Hepatocyte (in vitro differentiated cells): ENCODE measurements around the gene USP12. TPM values are rescaled to one million over a fixed set of nuclear protein-coding genes. Genes with fewer than 3 reads are reported as not detected.

Experiments used
- DNase-seq: peaks from one replicate; pipeline ENCODE4 v3.0.0-alpha.2; 2016; ENCODE audit warnings: low spot score
- H2AFZ ChIP-seq: fragments of 200-600 bp; sonication (generic); 2 replicates; pipeline ENCODE4 v1.6.0; 2016; ENCODE audit warnings: antibody characterized with exemption, mild to moderate bottlenecking
- H3K27ac ChIP-seq: fragments of 200-600 bp; sonication (generic); 2 replicates; pipeline ENCODE4 v1.5.1; 2016; ENCODE audit warnings: mild to moderate bottlenecking
- H3K27me3 ChIP-seq: fragments of 200-600 bp; sonication (generic); 2 replicates; pipeline ENCODE4 v1.6.1; 2016
- H3K36me3 ChIP-seq: fragments of 200-600 bp; sonication (generic); replicated peaks from 2 replicates; pipeline ENCODE4 v1.5.1; 2016; ENCODE audit warnings: low read depth; ENCODE audit not compliant: insufficient read depth
- H3K4me1 ChIP-seq: fragments of 200-600 bp; sonication (generic); 2 replicates; pipeline ENCODE4 v1.5.1; 2016; ENCODE audit warnings: mild to moderate bottlenecking, moderate library complexity; ENCODE audit not compliant: insufficient read depth
- H3K4me2 ChIP-seq: fragments of 200-600 bp; sonication (generic); 2 replicates; pipeline ENCODE4 v1.6.0; 2016
- H3K4me3 ChIP-seq: fragments of 200-600 bp; sonication (generic); 2 replicates; pipeline ENCODE4 v1.5.1; 2016; ENCODE audit warnings: mild to moderate bottlenecking
- H3K79me2 ChIP-seq: fragments of 200-600 bp; sonication (generic); 2 replicates; pipeline ENCODE4 v1.6.0; 2017; ENCODE audit warnings: mild to moderate bottlenecking
- H3K9me2 ChIP-seq: fragments of 200-600 bp; sonication (generic); replicated peaks from 2 replicates; pipeline ENCODE4 v1.6.0; 2017; ENCODE audit warnings: mild to moderate bottlenecking; ENCODE audit not compliant: insufficient read depth
- H3K9me3 ChIP-seq: fragments of 200-600 bp; sonication (generic); 2 replicates; pipeline ENCODE4 v1.5.1; 2016; ENCODE audit warnings: low read depth, mild to moderate bottlenecking
- H4K20me1 ChIP-seq: fragments of 200-600 bp; sonication (generic); 2 replicates; pipeline ENCODE4 v1.6.0; 2016; ENCODE audit warnings: mild to moderate bottlenecking; ENCODE audit not compliant: insufficient read depth, poor library complexity, severe bottlenecking
- CTCF ChIP-seq: fragments of 200-600 bp; sonication (generic); IDR thresholded peaks from 2 replicates; pipeline ENCODE4 v1.5.1; 2016; ENCODE audit warnings: antibody characterized with exemption, mild to moderate bottlenecking; ENCODE audit not compliant: poor library complexity
- EZH2 ChIP-seq: fragments of 200-600 bp; sonication (generic); IDR thresholded peaks from 2 replicates; pipeline ENCODE4 v1.6.1; 2016; ENCODE audit warnings: antibody characterized with exemption, mild to moderate bottlenecking, borderline replicate concordance
- EZH2phosphoT487 ChIP-seq: fragments of 200-600 bp; sonication (generic); IDR thresholded peaks from one replicate; pipeline ENCODE4 v1.6.1; 2018; ENCODE audit warnings: antibody characterized with exemption, mild to moderate bottlenecking, low read depth, moderate library complexity; ENCODE audit not compliant: unreplicated experiment, severe bottlenecking
- WGBS: methylation state at CpG from one replicate; pipeline ENCODE4 v1.1.6; 2016; ENCODE audit warnings: low lambda C conversion rate; ENCODE audit errors: missing lambda C conversion rate; 5-methylcytosine and 5-hydroxymethylcytosine counted together
- polyA plus RNA-seq: library from polyadenylated mRNA; unstranded; fragments of >200 nt; fragmentation: Nextera tagmentation; extraction: Ambion mirVana; gene quantifications from 2 replicates; pipeline ENCODE4 v1.2.1, GENCODE V29; 2016
- total RNA-seq: library from RNA; depleted of rRNA; stranded (reverse); fragments of >200 nt; gene quantifications from 2 replicates; pipeline ENCODE4 v1.2.3, GENCODE V29; 2014

USP12 gene
- total and polyA plus RNA-seq, 2 experiments from 2014 or later: 17.5 to 26.4 TPM

GRCh38 chr13:27182844-27183497, 11.4 kb upstream of the USP12 start:
- no peak overlapping the region for H3K4me2 ChIP-seq
- no peaks in the 10 kb centered on the region for H4K20me1 ChIP-seq
- 55% methylated on average over 10 of the region's 10 CpGs for WGBS
- H3K27ac ChIP-seq: no peak overlapping the region
- no peaks in the 10 kb centered on the region for H3K79me2 ChIP-seq
- H3K9me2 ChIP-seq: no peaks in the 10 kb centered on the region
- H3K4me1 ChIP-seq: no peaks in the 10 kb centered on the region
- no peaks in the 10 kb centered on the region for H3K36me3 ChIP-seq
- no peaks in the 10 kb centered on the region for H3K27me3 ChIP-seq
- no peak overlapping the region for H3K4me3 ChIP-seq
- H3K9me3 ChIP-seq: no peaks in the 10 kb centered on the region
- DNase-seq: peak; percentile 52
- TF ChIP-seq EZH2: no peak
- no peak for TF ChIP-seq EZH2phosphoT487
- no peak for TF ChIP-seq CTCF
- H2AFZ ChIP-seq: no peak overlapping the region

GRCh38 chr13:27182054-27182453, 10.4 kb upstream of the USP12 start:
- DNase-seq: no peak
- Histone ChIP-seq H4K20me1 (no peaks in the 10 kb centered on the region), H2AFZ (no peak overlapping the region), H3K27ac (no peak overlapping the region), H3K27me3 (no peaks in the 10 kb centered on the region), H3K4me1 (no peaks in the 10 kb centered on the region), H3K36me3 (no peaks in the 10 kb centered on the region), H3K9me2 (no peaks in the 10 kb centered on the region), H3K9me3 (no peaks in the 10 kb centered on the region), H3K79me2 (no peaks in the 10 kb centered on the region), H3K4me2 (no peak overlapping the region), H3K4me3 (no peak overlapping the region)
- TF ChIP-seq EZH2 (no peak), CTCF (no peak), EZH2phosphoT487 (no peak)
- WGBS: 99% methylated on average over 2 of the region's 2 CpGs

GRCh38 chr13:27177852-27178251, 6.2 kb upstream of the USP12 start:
- H3K4me1 ChIP-seq: no peaks in the 10 kb centered on the region
- no peaks in the 10 kb centered on the region for H3K36me3 ChIP-seq
- H3K79me2 ChIP-seq: no peaks in the 10 kb centered on the region
- H2AFZ ChIP-seq: no peak overlapping the region
- TF ChIP-seq EZH2phosphoT487: no peak
- TF ChIP-seq EZH2: no peak
- no peak for TF ChIP-seq CTCF
- no peaks in the 10 kb centered on the region for H3K27me3 ChIP-seq
- H3K4me2 ChIP-seq: no peak overlapping the region
- H3K27ac ChIP-seq: no peak overlapping the region
- H3K4me3 ChIP-seq: no peak overlapping the region
- no peaks in the 10 kb centered on the region for H4K20me1 ChIP-seq
- WGBS: 34% methylated on average over 3 of the region's 3 CpGs
- H3K9me3 ChIP-seq: no peaks in the 10 kb centered on the region
- no peak for DNase-seq
- no peaks in the 10 kb centered on the region for H3K9me2 ChIP-seq
